Fibroblast of peridontal ligament (primary cell): ENCODE results near the gene CCDC69.

ENCODE experiments used
- DNase-seq: peaks from one replicate; pipeline ENCODE4 v3.0.0-alpha.2; 2010; ENCODE audit errors: extremely low read depth

Gene CCDC69

GRCh38 chr5:151143645-151144044 lies 80.2 kb downstream of the CCDC69 start:
- no peak for DNase-seq

GRCh38 chr5:151142933-151143332 lies 81.0 kb downstream of the CCDC69 start:
- DNase-seq = no peak

- no peak for DNase-seq
These were observed 82.4 kb downstream of the CCDC69 start for GRCh38 chr5:151141535-151141934.

- no peak for DNase-seq
These were observed 83.0 kb downstream of the CCDC69 start for GRCh38 chr5:151140686-151141459.

DNA sequence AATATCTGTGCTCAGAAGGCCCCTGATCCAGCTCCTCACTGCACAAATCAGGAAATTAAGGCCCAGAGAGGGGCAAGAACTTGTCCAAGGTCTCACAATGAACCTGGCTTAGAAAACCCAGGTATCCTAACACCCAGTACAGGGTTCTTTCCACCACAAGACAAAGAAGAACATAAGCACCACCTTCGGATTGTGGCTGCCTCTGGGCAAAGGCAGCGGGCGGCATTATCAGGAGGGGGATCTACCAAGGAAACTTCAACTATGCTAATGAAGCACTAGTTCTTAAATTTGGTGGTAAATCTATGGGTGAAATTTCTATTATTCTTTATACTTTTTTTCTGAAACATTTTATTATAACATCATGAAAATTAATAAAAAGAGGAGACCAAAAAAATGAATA lies 84.2 kb downstream of the CCDC69 start:
- DNase-seq = no peak

- no peak for DNase-seq
These were observed 84.9 kb downstream of the CCDC69 start for GRCh38 chr5:151139015-151139414.

GRCh38 chr5:151138114-151138513 lies 85.8 kb downstream of the CCDC69 start:
- no peak for DNase-seq

- no peak for DNase-seq
These were observed 86.6 kb downstream of the CCDC69 start for GRCh38 chr5:151137067-151137825.

DNA sequence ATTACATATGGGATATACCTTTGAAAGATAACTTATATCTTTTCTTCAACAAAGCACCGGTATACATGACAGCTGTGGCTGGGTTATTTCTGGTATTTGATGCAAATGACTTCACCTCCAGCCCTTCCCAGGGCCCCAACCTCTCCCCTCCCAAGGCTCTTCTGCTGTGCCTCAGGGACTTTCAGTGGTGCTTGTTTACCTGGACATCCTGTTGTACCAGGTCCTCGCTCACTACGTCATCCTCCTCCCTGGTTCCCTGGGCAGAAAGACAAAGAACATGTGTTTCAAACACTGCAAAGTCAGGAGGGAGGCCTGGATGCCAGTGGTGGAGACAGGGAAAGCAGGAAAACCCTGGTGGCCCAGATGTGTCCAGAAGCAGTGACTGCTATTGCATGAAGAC lies 89.7 kb downstream of the CCDC69 start:
- no peak for DNase-seq

DNA sequence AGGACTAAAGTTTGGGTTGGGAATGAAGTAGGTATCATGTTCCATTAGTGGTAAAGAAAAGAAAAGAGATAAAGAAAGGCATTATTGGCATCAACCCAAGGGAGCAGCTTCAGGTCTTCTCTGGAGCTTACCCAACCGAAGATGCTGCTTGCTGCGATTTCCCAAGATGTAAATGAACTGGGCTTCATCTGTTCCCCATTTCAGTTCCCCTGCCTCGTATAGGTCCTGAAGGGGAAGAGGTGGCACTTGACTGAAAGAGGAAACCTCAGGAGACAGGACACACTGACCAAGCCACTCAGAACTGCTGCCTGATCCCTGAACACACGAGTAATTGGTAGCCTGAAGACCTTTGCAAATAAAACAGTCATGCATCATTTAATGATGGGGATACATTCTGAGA lies 90.9 kb downstream of the CCDC69 start:
- DNase-seq = no peak
